Dedifferentiated amniotic fluid mesenchymal stem cell (primary cell): Measurements from ENCODE around the gene NFS1.
"Not testable (repeated sequence)": the region's sequence is repeated elsewhere in the genome, so short reads cannot be mapped to it uniquely, and the experiment has no call there.

Source experiments
- DNase-seq: peaks from one replicate; pipeline ENCODE4 v3.0.0-alpha.2; 2016; ENCODE audit errors: extremely low spot score

NFS1 gene

DNA sequence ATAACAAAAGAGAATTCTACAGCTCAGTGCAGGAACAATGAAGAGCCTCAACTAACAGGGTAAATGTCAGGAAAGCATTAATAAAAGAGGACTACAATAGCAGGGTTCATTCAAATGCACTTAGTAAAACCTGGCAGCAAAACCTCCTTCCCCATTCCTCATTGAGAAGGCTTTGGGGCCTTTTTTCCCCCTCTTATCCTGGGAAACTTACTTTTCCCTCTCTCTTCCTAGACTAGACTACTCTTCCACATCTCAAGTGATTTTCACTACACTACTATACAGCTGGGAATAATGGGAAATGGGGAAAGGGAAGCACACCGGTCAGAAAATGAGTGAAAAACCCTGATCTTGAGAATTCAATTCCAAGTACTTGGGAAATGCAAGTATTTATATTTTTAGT is 10.1 kb upstream of the NFS1 start:
- no peak for DNase-seq

- DNase-seq = no peak
Observed at GRCh38 chr20:35708502-35708901, 9.3 kb upstream of the NFS1 start.

GRCh38 chr20:35706591-35707529 is 7.7 kb upstream of the NFS1 start:
- DNase-seq = not testable (repeated sequence)

DNA sequence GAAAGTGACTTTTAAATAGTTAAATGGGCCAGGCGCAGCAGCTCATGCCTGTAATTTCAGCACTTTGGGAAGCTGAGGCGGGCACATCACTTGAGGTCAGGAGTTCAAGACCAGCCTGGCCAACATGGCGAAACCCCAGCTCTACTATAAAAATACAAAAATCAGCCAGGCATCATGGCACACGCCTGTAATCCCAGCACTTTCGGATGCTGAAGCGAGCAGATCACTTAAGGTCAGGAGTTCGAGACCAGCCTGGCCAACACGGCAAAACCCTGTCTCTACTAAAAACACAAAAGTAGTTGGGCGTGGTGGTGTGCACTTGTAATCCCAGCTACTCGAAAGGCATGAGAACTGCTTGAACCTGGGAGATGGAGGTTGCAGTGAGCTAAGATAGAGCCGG is 6.7 kb upstream of the NFS1 start:
- not testable (repeated sequence) for DNase-seq

DNA sequence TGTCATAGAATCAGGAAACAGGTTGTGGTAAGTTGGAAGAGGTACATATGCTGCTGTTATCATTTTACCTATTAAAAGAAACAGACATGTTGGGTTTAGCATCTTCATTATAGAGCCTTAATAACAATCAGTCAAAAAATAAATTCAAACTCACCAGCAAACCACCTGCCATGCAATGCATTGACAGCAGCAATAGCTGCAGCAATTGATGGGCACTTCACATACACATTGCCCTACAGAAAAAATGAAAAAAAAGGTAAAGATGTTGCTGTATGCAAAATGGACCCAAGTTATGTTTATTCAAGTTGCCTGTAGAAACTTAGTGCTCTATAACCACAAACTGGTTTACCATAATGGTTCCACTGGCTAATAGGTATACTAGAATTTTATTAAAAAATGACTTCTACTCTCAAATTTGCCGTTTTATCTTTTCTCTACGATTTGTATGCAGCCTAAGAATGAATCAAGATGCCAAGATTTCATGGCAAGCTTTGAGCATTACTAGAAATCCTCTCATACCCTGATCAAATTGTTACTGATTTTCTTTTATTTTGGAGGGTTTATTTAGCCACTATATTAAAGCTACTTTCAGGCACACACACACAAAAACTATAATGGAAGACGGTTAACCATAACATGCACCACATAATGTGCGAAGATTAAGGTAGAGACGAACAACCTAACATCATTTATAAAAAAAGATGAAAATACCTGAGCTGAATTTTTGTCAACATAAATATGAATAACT is 5.5 kb upstream of the NFS1 start:
- no peak for DNase-seq

GRCh38 chr20:35702824-35703695 is 3.9 kb upstream of the NFS1 start:
- DNase-seq = no peak

- DNase-seq = no peak
Observed at GRCh38 chr20:35702051-35702823, 3.1 kb upstream of the NFS1 start.

DNA sequence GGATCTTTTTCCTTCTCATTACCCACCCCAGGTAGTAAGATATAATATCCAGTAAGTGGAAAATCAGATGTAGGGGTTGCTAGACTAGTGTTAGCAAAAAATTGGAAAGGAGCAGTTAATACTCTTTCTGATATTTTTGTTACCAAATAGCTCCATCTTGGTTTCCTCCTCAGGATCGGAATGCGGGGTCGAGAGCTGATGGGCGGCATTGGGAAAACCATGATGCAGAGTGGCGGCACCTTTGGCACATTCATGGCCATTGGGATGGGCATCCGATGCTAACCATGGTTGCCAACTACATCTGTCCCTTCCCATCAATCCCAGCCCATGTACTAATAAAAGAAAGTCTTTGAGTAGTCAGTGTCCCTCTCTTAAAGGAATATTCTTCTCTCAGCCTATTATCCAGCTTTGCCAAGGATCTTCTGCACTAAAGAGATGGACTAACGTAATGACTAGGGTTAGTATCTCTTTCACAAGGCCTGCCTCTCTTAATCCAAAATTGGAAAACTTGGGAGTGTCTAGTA is 1.5 kb upstream of the NFS1 start:
- no peak for DNase-seq

- DNase-seq = no peak
Observed at GRCh38 chr20:35699957-35700624, 939 bp upstream of the NFS1 start.

GRCh38 chr20:35698298-35699126 is 640 bp downstream of the NFS1 start:
- no peak for DNase-seq

GRCh38 chr20:35697696-35698297 is 1.4 kb downstream of the NFS1 start:
- no peak for DNase-seq

- DNase-seq = no peak
Observed at GRCh38 chr20:35695978-35696377, 3.2 kb downstream of the NFS1 start.

GRCh38 chr20:35695245-35695749 is 3.9 kb downstream of the NFS1 start:
- no peak for DNase-seq

DNA sequence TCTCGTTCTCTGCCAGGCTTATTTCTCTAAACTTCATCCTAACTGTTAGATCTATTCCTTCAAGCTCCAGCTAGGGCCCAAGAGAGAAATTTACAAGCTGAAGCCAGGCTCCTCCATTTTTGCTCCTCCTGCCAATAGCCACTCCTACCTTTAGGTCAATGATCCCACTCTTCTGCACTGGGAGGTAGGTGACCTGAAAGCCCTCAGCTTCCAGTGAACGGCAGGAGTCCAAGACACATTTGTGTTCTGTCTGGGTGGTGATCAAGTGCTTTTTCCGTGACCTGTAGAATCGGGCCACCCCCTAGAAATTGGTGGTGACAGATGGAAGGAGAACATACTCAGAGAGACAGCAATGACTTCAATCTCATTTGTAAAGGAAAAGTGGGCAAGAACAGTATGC is 8.9 kb downstream of the NFS1 start:
- DNase-seq = no peak

GRCh38 chr20:35686872-35687271 is 12.3 kb downstream of the NFS1 start:
- DNase-seq = not testable (repeated sequence)

DNA sequence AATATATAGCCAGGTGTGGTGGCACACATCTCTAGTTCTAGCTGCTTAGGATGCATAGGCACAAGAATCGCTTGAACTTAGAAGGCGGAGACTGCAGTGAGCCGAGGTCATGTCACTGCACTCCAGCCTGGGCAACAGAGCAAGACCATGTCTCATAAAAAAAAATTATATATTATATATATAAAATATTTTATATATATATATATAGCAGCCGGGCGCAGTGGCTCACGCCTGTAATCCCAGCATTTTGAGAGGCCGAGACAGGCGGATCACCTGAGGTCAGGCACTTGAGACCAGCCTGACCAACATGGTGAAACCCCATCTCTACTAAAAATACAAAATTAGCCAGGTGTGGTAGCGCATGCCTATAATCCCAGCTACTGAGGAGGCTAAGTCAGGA is 13.8 kb downstream of the NFS1 start:
- not testable (repeated sequence) for DNase-seq

GRCh38 chr20:35681960-35682359 is 17.2 kb downstream of the NFS1 start:
- no peak for DNase-seq

DNA sequence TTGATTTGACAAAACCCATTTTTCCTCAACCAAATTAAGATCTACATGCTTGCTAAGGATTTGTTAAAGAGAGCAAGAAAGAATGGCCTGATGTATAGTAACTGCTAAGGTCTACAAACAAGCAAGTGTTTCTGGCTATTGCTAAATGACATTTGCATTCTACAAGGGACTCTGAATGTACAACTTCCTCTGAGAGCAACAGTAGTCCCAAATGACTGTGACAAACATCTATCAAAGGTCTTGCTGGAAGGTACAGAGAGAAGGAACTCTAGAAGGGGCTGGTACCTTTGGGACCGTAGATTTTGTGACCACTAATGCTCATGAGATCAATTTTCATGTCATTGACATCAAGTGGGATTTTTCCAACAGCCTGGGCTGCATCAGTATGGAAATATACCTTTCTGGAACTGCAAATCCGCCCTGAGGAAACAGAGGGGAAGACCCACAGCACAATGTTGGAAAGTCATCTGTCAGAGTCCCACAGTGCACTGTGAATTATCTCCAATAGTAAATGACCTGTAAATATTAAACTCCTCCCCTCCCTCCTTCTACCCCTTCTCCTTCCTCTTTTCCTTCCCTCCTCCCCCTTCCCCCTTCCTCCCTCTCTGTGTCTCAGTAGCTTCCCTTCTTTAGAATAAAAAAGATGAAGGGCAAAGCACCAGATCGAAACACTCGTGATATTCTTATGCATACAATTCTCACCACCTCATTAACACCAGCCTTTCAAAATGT is 18.5 kb downstream of the NFS1 start:
- DNase-seq = no peak
